Midbrain (tissue), 1 donor: ENCODE data around the gene VSTM5.
"Not testable (repeated sequence)": the region's sequence is repeated elsewhere in the genome, so short reads cannot be mapped to it uniquely, and the experiment has no call there.

Experiments used
- DNase-seq: peaks from one replicate; lab custom pipeline; 2025; lab: John Stamatoyannopoulos, UW

VSTM5 gene

DNA sequence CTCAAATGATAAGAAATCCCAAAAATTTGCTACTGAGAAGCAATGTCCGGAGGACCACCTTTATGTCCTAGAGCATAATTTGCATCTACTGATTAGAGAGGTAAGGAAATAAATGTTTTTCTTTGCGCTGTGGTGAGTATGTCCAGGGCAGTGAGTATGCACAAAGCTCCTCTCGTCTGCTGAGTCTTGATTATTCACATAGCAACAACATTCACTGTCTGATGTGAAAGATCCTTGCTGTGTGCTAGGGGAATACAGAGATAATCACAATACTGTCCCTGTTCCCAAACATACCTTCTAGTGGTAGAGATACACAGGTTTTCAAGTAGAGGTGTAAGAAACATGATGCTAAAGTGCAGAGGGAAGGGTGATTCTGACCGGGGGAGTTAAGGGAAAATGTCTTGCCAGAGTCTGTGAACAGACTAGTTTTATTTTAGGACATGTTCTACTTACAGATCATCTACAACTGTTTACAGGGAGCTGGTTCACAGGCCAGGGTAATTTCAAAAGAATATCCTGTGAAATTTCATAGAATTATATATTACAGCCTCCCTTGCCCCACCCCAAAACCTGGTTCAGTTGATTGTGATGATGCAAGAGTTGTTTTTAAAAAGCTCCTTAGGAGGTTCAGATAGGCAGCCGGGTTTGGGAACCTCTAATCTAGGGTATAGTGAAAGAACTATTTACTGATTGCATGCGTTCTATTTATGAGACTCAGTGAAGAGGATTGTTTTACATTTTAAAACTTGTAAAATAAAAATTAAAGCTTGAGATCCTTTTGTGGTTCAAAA lies 53.8 kb downstream of the VSTM5 start:
- no peak for DNase-seq

DNA sequence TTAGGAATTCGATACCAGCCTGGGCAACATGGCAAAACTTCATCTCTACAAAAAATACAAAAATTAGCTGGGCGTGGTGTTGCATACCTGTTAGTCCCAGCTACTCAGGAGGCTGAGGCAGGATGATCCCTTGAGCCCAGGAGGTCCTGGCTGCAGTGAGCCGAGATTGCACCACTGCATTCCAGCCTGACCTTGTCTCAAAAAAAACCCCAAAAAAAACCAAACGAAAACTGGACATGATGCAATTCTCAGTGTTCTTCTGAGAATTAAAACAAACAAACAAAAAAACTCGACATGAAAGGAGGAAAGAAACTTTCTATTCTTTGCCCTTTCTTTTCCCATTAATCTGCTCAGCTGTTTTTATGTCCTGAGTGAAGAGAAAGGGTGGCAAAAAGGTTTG lies 58.9 kb downstream of the VSTM5 start:
- no peak for DNase-seq

GRCh38 chr11:93784935-93785360 lies 65.5 kb downstream of the VSTM5 start:
- no peak for DNase-seq

DNA sequence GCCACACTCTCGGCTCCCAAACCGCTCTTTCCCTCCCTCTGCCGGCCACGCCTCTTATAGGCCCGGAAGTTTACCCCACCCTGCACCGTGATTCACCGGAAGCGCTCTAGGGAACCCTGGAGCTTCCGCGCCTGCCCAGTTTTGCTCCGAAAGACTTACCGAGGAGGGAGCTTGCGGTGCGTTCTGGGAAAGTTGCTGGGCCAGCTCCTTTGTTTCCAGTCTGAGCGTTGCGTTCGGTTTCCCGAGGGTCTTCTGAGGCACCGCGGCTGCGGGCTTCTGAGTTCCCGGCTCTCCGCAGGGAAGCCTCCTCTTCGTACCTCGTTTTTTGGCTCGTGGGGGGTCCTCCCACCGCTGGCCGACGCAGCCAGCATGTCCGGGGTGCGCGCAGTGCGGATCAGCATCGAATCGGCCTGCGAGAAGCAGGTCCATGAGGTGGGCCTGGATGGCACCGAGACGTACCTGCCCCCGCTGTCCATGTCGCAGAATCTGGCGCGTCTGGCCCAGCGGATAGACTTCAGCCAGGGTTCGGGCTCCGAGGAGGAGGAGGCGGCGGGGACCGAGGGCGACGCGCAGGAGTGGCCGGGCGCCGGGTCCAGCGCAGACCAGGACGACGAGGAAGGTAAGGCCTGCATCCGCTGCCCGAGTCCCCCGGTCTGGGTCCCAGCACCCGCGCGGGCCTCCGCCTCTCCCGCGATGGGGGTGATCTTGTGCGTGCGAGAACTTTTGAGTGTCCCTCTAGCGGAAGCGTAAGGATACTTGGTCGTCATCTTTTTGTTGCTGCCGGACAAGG lies 66.1 kb downstream of the VSTM5 start, which contains the start of gene MED17:
Gene MED17 (plus strand): TSS at position 138 of the 790 bp plus-strand sequence. CDS start 232 bp downstream, at position 370.
- DNase-seq = peak; percentile 96

DNA sequence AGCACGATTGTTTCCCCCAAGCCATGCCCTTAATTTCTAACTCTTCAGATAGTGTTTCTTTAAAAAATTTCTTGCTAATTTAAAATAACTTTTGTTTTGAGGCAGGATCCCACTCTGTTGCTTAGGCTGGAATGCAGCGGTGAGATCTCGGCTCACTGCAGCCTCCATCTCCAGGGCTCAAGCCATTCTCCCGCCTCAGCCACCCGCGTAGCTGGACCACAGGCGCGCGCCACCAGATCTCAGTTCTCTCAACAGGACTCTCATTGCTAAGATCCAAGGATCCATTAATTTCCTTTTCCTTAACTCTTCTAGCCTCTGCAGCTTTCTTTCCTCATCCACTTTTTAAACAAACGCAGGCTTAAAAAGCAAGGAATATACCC lies 66.7 kb downstream of the VSTM5 start:
- no peak for DNase-seq

DNA sequence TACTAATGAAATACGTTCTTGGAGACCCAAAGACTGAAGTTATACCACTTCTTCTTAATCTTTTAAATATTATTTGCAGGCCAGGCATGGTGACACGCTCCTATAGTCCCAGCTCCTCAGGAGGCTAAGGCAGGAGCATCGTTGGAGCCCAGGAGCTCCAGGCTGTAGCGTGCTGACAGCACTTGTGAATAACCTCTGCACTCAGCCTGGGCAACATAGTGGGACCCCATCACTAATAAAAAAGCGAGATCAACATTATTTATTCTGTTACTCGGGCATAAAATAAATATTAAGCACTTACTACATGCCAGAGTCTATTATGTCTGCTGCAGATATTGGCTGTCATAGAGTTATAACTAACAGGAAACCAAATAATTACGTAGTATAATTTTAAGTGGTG lies 67.1 kb downstream of the VSTM5 start:
- no peak for DNase-seq

- no peak for DNase-seq
These were observed 75.1 kb downstream of the VSTM5 start for GRCh38 chr11:93775289-93775688.

GRCh38 chr11:93774560-93774959 lies 75.9 kb downstream of the VSTM5 start:
- not testable (repeated sequence) for DNase-seq

- no peak for DNase-seq
These were observed 76.7 kb downstream of the VSTM5 start for GRCh38 chr11:93773601-93774200.

DNA sequence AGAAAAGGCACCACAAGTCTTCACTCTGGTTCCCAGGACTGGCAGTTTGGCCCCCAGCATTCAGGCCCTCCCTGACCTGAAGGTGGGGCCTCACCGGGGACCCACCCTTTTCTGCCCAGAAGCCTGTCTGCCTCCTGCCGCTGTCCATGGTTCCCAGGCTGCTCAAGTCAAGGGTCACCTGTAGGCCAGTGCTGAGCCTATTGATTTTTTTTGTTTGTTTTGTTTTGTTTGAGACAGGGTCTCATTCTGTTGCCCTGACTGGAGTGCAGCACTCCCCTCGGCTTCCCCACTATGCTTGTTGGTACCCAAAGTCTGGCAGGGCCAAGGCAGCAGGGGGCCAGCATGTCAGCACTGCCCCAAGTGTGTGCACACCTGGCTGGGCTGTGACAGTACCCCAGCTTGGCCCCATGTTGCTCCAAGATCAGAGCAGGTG lies 77.4 kb downstream of the VSTM5 start:
- no peak for DNase-seq

DNA sequence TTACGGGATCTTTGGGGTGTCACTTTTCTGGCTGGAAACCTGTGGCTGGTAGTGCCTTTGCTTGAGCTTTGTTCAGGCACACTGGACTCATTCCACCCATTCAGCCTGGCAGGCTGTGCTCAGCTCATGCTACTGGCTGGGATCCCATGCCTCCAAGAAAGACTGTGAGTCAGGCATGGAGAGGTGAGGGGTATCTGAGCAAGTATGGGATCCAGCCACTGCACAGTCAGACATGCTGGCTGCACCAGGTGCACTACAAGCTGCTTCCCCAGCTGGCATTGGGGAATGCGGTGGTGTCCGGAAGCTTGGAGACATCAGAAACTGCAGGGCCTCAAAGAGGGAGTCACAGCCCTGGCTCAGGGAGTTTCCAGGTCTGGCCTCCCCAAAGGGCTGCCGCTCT lies 78.3 kb downstream of the VSTM5 start:
- DNase-seq = no peak

DNA sequence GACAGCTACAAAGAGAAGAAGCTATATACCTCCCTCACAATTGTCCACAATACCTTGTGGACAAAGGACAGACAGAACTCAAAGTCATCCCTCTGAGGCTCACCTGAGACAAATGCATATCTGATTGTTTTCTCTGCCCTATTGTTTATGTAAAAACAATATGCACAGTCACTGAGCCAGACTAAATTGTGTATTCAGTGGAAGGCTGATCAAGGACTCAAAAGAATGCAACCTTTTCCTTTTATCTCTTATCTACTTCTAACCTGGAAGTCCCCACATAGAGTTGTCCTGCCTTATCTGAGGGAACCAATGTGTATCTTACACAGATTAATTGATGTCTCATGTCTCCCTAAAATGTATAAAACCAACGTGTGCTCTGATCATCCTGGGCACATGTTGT lies 80.3 kb downstream of the VSTM5 start:
- no peak for DNase-seq
